Fibroblast of skin of left quadriceps (primary cell): ENCODE results near the gene THOP1.

Source experiments
- DNase-seq, 2 experiments: peaks; one replicate each; pipeline ENCODE4 v3.0.0-alpha.2; 2013; ENCODE audit warnings: low read depth in 2 of 2

Gene THOP1

DNA sequence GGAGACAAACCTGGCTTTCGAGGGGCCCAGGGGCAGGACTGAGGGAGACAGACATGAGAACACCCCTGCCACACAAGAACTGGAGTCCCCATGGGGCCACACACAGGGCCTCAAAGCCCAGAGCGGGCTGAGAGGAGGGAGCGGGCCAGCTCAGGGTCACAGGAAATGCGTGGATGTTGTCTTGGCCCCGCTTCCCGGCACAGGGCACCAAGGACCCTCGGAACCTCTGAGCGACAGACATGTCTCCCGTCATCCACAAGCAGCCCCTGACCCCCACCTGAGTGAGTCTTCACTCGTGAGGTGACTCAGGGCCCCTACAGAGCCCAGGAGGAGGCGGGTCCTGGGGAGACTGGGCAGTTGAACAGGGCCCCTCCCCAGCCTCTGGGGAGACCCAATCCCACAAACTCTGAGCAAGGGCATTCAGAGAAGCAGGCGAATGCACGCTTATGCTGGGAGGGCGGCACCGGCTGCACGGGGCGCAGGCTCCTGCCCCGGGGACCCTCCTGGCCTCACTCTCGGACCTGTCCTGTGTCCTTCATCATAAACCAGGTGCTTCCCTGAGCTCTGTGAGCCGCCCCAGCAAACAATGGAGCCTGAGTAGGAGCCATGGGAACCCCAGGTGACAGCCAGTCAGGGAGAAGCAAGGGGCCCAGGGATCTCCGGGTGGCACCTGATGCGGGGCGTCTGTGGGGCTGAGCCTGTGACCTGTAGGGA, 22.4 kb upstream of the THOP1 start:
- no peak for DNase-seq

- no peak for DNase-seq
Measured at GRCh38 chr19:2763687-2764086, 21.6 kb upstream of the THOP1 start.

GRCh38 chr19:2764945-2765344, 20.4 kb upstream of the THOP1 start:
- no peak for DNase-seq

DNA sequence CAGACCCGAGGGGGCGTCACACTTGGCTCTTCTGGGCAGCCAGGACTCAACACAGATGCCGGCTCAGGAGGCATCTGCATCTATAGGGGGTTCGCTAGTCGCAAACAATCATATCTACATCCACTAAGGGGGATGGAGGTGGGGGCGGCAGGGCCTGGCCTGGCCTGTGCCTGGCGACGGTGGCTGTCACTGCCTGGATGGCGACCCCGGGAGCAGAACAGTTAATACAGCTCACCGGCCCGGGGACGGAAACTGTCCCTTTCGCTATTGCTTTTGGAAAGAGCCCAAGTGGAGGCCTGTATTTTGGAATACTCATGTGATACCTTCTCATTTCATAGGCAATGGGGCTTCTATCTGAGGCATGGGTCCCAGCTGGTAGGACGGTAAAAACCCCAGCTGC, 19.9 kb upstream of the THOP1 start:
- DNase-seq: no peak

DNA sequence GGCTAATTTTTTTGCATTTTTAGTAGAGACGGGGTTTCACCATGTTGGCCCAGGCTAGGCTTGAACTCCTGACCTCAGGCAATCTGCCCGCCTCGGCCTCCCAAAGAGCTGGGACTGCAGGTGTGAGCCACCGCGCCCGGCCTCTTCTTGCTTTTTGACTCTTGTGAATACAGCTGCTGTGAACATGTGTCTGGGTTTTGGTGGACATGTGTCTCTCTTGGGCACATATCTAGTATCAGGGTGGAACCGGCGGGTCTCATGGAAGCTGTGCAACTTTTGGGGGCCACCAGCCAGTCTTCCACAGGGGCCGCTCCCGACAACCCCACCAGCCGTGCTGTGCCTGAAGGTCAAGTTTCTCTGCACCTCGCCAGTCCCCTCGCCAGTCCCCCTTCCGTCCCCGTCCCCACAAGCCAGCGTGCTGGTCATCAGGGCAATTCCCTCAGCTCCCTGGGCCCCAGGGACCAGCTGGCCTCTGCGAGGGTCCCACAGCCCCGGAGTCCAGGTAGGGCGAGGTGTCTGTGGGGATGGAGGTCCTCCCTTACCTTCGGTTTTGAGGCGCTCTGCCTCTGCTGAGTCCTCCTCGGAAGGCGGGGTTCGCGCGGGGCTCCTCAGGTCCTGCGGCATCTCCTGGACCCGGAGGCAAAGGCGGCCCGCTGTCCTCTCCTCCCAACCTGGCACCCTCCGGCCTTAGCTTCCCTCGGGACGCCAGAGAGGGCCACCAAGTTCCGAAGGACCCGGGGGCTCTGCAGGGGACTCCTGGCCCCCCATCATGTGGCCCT, 18.5 kb upstream of the THOP1 start:
- DNase-seq: no peak

- DNase-seq: no peak
Measured at GRCh38 chr19:2767688-2768087, 17.6 kb upstream of the THOP1 start.

- no peak for DNase-seq
Measured at GRCh38 chr19:2768365-2769132, 16.8 kb upstream of the THOP1 start.

GRCh38 chr19:2769218-2769617, 16.1 kb upstream of the THOP1 start:
- no peak for DNase-seq

- DNase-seq: no peak
Measured at GRCh38 chr19:2770055-2771013, 15.0 kb upstream of the THOP1 start.

GRCh38 chr19:2771786-2772674, 13.3 kb upstream of the THOP1 start:
- no peak for DNase-seq

DNA sequence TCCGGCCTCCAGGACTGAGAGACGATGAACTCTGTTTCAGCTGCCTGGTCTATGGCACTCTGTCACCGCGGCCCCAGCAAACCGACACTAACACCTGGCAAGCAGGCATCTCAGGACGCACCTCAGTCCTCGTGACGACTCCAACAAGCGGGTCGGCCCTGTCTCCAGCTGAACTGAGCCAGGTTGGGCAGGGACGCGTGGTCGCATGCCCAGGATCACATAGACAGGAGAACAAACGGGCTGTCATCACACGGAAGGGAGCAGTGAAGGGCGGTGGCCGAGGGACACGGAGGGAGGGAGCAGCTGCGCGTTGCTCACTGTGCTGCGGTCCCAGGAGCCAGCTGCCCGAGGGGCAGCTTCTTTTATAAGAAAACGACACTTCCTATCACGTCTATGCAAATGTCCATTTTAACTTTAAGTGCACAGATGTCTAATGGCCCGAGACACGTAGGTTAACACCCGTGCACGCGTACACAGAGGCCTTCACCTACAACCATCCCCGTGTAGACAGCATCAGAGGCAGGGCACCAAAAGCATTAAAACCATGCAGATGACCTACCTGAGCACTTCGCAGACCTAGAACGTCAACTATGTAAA, 11.1 kb upstream of the THOP1 start:
- no peak for DNase-seq

- no peak for DNase-seq
Measured at GRCh38 chr19:2774953-2775555, 10.2 kb upstream of the THOP1 start.

- no peak for DNase-seq
Measured at GRCh38 chr19:2775556-2776430, 9.5 kb upstream of the THOP1 start.

DNA sequence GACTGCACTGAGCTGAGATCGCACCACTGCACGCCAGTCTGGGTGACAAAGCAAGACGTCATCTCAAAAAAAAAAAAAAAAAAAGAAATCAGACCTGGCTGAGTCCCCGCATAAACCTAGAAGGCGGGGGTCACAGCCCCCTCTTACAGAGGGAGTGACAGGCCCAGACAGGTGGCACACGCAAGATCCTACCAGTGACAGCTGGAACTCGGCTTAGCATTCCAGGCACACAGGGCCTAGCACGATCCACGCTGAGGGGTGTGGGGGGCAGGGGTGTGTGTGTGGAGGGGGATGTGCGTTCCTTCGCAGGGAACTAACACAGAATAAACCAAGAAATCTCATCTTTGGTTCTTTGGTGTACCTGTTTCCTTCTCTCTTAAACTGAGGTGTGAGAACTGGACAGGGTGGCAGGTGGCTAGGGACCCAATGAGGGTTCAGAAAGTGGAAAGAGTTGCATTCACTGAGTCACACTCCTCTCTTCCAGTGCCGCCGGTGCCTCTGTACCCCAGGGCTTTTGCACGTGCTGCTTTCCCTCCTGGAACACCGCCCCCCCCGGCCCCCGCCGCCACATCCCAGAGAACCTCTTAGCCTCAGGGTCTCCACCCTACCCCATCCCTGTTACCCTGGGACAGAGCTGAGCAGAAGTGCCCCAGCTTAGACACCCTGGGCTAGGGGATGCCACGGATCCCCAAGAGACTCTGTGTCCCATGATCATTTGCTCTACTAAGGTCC, 7.2 kb upstream of the THOP1 start:
- no peak for DNase-seq

DNA sequence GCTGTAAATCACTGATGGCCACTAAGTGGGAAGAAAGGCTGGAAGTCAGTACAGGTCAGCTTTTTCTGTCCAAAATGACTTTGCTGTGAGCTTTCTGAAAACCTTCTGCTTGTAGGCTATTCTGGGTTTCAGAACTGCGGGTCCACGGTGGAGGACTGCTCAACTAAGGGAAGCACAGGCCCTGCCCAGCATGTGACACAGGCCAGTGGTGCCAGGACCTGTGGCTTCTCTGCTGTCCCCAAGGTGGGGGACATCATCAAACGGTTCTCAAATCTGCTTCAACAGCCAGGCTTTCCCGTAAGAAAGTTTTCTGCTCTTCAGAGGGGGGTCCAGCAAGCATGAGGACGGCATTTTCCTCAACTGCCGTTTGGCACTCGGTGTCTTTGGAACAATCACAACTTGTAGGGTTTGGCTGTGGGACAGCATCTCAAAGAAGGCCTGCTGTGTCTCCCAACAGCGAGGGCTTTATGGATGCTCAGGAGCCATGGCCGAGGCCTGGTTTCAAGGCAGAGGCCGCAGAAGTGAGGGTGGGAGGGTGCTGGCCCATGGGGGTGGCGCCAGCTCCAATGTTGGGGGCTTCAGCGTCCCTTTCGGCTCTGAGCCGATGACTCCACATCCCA, 6.1 kb upstream of the THOP1 start:
- no peak for DNase-seq

DNA sequence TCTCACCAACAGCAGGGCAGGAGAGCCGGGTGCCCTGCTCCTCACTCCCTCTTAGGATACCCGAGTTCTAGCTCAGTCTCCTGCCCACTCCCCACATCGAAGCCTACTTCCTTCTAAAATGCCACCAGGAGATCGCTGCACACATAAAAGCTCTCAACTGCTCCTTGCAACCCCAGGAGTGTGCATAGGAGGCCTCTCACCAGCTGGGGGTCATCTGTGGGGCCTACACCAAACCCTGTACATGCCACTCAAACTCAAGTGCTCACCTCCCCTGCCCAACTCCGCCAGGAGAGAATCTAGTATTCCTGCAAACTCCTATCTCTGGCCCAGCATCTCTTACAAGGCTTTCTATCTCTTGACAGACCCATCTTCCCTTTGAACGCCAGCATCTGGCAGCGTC, 5.0 kb upstream of the THOP1 start:
- DNase-seq: no peak

DNA sequence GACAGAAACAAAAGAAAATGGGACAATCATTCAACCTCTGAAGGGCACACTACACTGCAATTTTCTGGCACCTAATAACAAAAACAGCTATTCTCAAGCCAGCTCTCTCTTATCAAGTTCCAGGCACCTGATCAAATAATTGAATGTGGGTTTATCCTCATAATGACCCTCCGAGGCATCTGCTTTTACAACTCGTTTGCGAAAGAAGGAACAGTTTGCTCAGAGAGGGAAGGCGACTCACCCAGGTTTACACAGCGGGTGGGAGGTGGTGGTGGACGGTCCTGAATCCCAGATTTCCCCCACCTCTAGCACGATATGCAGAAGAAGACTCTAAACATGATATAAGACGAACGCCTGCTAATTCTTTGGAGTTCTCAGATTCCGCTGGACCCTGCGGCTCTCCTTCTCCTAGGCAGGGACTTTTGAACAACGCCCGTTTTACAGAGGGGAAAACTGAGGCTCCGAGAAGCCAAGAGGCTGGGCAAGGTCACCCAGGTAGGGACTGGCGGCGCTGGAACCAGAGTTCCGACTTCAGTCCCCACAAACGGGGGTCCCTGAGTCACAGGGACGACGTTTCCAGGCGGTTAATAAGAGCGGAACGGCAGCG, 2.9 kb upstream of the THOP1 start:
- DNase-seq: no peak
